Body of pancreas (tissue), 4 donors: ENCODE data around the gene QPRT.

Source experiments
- POLR2A ChIP-seq, 3 donors: fragments of 450-650 bp; IDR thresholded peaks; one replicate each; pipeline ENCODE4 v1.6.1; 2016; ENCODE audit warnings: antibody characterized with exemption in 3 of 3, mild to moderate bottlenecking in 2 of 3
- TF ChIP-seq, protein P1 (sequence below), 7 experiments: fragments of 450-650 bp in 4 of 7; fragments of 200-600 bp in 3 of 7; sonication (generic) in 3 of 7; IDR thresholded peaks; one replicate each; pipeline ENCODE4 v1.5.1; 2016 to 2019; ENCODE audit warnings: antibody characterized with exemption in 7 of 7

- TF ChIP-seq, protein P1, sequence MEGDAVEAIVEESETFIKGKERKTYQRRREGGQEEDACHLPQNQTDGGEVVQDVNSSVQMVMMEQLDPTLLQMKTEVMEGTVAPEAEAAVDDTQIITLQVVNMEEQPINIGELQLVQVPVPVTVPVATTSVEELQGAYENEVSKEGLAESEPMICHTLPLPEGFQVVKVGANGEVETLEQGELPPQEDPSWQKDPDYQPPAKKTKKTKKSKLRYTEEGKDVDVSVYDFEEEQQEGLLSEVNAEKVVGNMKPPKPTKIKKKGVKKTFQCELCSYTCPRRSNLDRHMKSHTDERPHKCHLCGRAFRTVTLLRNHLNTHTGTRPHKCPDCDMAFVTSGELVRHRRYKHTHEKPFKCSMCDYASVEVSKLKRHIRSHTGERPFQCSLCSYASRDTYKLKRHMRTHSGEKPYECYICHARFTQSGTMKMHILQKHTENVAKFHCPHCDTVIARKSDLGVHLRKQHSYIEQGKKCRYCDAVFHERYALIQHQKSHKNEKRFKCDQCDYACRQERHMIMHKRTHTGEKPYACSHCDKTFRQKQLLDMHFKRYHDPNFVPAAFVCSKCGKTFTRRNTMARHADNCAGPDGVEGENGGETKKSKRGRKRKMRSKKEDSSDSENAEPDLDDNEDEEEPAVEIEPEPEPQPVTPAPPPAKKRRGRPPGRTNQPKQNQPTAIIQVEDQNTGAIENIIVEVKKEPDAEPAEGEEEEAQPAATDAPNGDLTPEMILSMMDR (IDR thresholded peaks at IDR 0.05), result no peak
- no peak for TF ChIP-seq POLR2A (IDR thresholded peaks at IDR 0.05)
These were observed 4.6 kb downstream of the QPRT start for GRCh38 chr16:29683543-29684090.
